HT-29 (cell line): Measurements from ENCODE around the gene FXYD3. TPM values are rescaled to one million over a fixed set of nuclear protein-coding genes. Genes with fewer than 3 reads are reported as not detected.
A peak's percentile ranks its signal among the peaks of the same experiment; 100 is the strongest.
"Not testable (repeated sequence)": the region's sequence is repeated elsewhere in the genome, so short reads cannot be mapped to it uniquely, and the experiment has no call there.

Experiments used
- DNase-seq: peaks from one replicate; pipeline ENCODE4 v3.0.0-alpha.2; 2015; ENCODE audit warnings: low spot score
- total RNA-seq: library from RNA; depleted of rRNA; stranded (reverse); fragments of >200 nt; shearing (Covaris generic); gene quantifications from 2 replicates; pipeline ENCODE4 v1.2.3, GENCODE V29; 2014

The FXYD3 gene
- total RNA-seq, 1 experiment from 2014 or later, result 38.9 TPM

GRCh38 chr19:35124098-35125060, 8.8 kb downstream of the FXYD3 start:
- peak; percentile 96 for DNase-seq

- no peak for DNase-seq
Measured at GRCh38 chr19:35125270-35125717, 9.7 kb downstream of the FXYD3 start.

- DNase-seq, result no peak
Measured at GRCh38 chr19:35125749-35126623, 10.4 kb downstream of the FXYD3 start.

GRCh38 chr19:35126624-35126959, 11.0 kb downstream of the FXYD3 start:
- DNase-seq, result no peak

- DNase-seq, result no peak
Measured at GRCh38 chr19:35127871-35128270, 12.2 kb downstream of the FXYD3 start.

GRCh38 chr19:35128398-35129057, 12.9 kb downstream of the FXYD3 start:
- DNase-seq, result no peak

GRCh38 chr19:35129724-35130274, 14.2 kb downstream of the FXYD3 start:
- not testable (repeated sequence) for DNase-seq

- DNase-seq, result no peak
Measured at GRCh38 chr19:35130761-35131720, 15.4 kb downstream of the FXYD3 start.

- DNase-seq, result no peak
Measured at GRCh38 chr19:35132254-35132653, 16.6 kb downstream of the FXYD3 start.

GRCh38 chr19:35133826-35134225, 18.2 kb downstream of the FXYD3 start:
- DNase-seq, result no peak

GRCh38 chr19:35134601-35135242, 19.1 kb downstream of the FXYD3 start, which contains the start of gene LGI4:
TSS of gene LGI4 (minus strand) at chr19:35135059. CDS start at chr19:35134680, 379 bp downstream.
- no peak for DNase-seq

GRCh38 chr19:35135389-35135909, 19.8 kb downstream of the FXYD3 start:
- peak; percentile 86 for DNase-seq

GRCh38 chr19:35136231-35136630, 20.6 kb downstream of the FXYD3 start:
- DNase-seq, result no peak

- no peak for DNase-seq
Measured at GRCh38 chr19:35136977-35137702, 21.5 kb downstream of the FXYD3 start.

- no peak for DNase-seq
Measured at GRCh38 chr19:35138305-35138892, 22.8 kb downstream of the FXYD3 start, which contains the start of gene FXYD1. TSS of gene FXYD1 (plus strand) at chr19:35138824. CDS start at chr19:35140080, 1,256 bp downstream.

- no peak for DNase-seq
Measured at GRCh38 chr19:35140207-35140961, 24.8 kb downstream of the FXYD3 start.
